Measurements from ENCODE around the gene TNFSF12.

GRCh38 chr17:7579834-7580603 is 31.2 kb downstream of the TNFSF12 start:
- no peak for TF ChIP-seq CTCF (IDR thresholded peaks at IDR 0.05)
- no peak for TF ChIP-seq POLR2A (IDR thresholded peaks at IDR 0.05)

Data from lower leg skin (tissue), 3 donors.